Cardiac muscle cell (in vitro differentiated cells and primary cell): ENCODE results near the gene SP6. TPM values are rescaled to one million over a fixed set of nuclear protein-coding genes. Genes with fewer than 3 reads are reported as not detected.

Source experiments
- DNase-seq, 2 donors: peaks; one replicate each; pipeline versions ENCODE4 v3.0.0 to v3.0.0-alpha.2; 2010 to 2017; ENCODE audit warnings: low read depth in 1 of 2, low spot score in 1 of 2
- H3K27ac ChIP-seq: fragments of 200-600 bp; sonication (generic); 2 replicates; pipeline ENCODE4 v1.5.1; 2016
- H3K27me3 ChIP-seq: fragments of 200-600 bp; sonication (generic); 2 replicates; pipeline ENCODE4 v1.6.0; 2016; ENCODE audit warnings: control low read depth
- H3K36me3 ChIP-seq: fragments of 200-600 bp; sonication (generic); 2 replicates; pipeline ENCODE4 v1.5.1; 2016; ENCODE audit warnings: control low read depth
- H3K4me1 ChIP-seq: fragments of 200-600 bp; sonication (generic); 2 replicates; pipeline ENCODE4 v1.8.1; 2017; ENCODE audit warnings: low read depth, mild to moderate bottlenecking, mixed run types
- H3K4me3 ChIP-seq: fragments of 200-600 bp; sonication (generic); 2 replicates; pipeline ENCODE4 v1.5.1; 2016; ENCODE audit warnings: mild to moderate bottlenecking
- H3K9me3 ChIP-seq: fragments of 200-600 bp; sonication (generic); 2 replicates; pipeline ENCODE4 v1.5.1; 2017; ENCODE audit warnings: low read depth, mild to moderate bottlenecking, control low read depth
- CTCF ChIP-seq: IDR thresholded peaks from 2 replicates; pipeline ENCODE4 v1.5.1; 2012; ENCODE audit warnings: low read depth, mild to moderate bottlenecking, low read length
- polyA plus RNA-seq: library from polyadenylated mRNA; unstranded; fragments of >200 nt; fragmentation: Nextera tagmentation; extraction: Ambion mirVana; gene quantifications from 2 replicates; pipeline ENCODE4 v1.2.1, GENCODE V29; 2016
- total RNA-seq: library from RNA; depleted of rRNA; stranded (reverse); fragments of >200 nt; gene quantifications from 2 replicates; pipeline ENCODE4 v1.2.3, GENCODE V29; 2016

Gene SP6
- total and polyA plus RNA-seq, 2 experiments from 2014 or later, result 5.0 to 5.8 TPM

GRCh38 chr17:47850373-47850691, 631 bp downstream of the SP6 start:
- Histone ChIP-seq H3K4me3 (peak overlapping the region; percentile 30), H3K36me3 (no peaks in the 10 kb centered on the region), H3K27me3 (peaks cover 53% of the 10 kb centered on the region)

GRCh38 chr17:47848198-47848513, 2.8 kb downstream of the SP6 start:
- Histone ChIP-seq H3K27ac (no peak overlapping the region), H3K36me3 (no peaks in the 10 kb centered on the region), H3K4me1 (peaks cover 39% of the 10 kb centered on the region), H3K9me3 (no peaks in the 10 kb centered on the region), H3K4me3 (no peak overlapping the region), H3K27me3 (peaks cover 43% of the 10 kb centered on the region)
- no peak for TF ChIP-seq CTCF
- DNase-seq, result no peak

More at GRCh38 chr17:47850373-47850691, 631 bp downstream of the SP6 start:
- TF ChIP-seq CTCF, result no peak
- Histone ChIP-seq H3K4me1 (peaks cover 22% of the 10 kb centered on the region), H3K9me3 (no peaks in the 10 kb centered on the region), H3K27ac (no peak overlapping the region)
- no peak for DNase-seq

- H3K27ac ChIP-seq, result no peak overlapping the region
- peak in 1 of 2 donors; percentile 47 for DNase-seq
- peak; percentile 9 for TF ChIP-seq CTCF
- H3K36me3 ChIP-seq, result no peaks in the 10 kb centered on the region
- H3K27me3 ChIP-seq, result peaks cover 37% of the 10 kb centered on the region
- H3K4me1 ChIP-seq, result peaks cover 39% of the 10 kb centered on the region
- no peaks in the 10 kb centered on the region for H3K9me3 ChIP-seq
- H3K4me3 ChIP-seq, result no peak overlapping the region
These were observed 3.4 kb downstream of the SP6 start for GRCh38 chr17:47847341-47848197.

- Histone ChIP-seq H3K4me3 (no peak overlapping the region), H3K4me1 (peaks cover 35% of the 10 kb centered on the region), H3K27ac (no peak overlapping the region), H3K9me3 (no peaks in the 10 kb centered on the region), H3K36me3 (no peaks in the 10 kb centered on the region), H3K27me3 (peaks cover 30% of the 10 kb centered on the region)
- peak in 1 of 2 donors; percentile 63 for DNase-seq
- TF ChIP-seq CTCF, result no peak
These were observed 4.1 kb downstream of the SP6 start for GRCh38 chr17:47846716-47847340.

GRCh38 chr17:47845716-47846075, 5.3 kb downstream of the SP6 start:
- H3K4me3 ChIP-seq, result no peak overlapping the region
- no peak for DNase-seq
- H3K27me3 ChIP-seq, result peaks cover 23% of the 10 kb centered on the region
- H3K9me3 ChIP-seq, result no peaks in the 10 kb centered on the region
- H3K27ac ChIP-seq, result peak overlapping the region; percentile 51
- peaks cover 34% of the 10 kb centered on the region for H3K4me1 ChIP-seq
- no peaks in the 10 kb centered on the region for H3K36me3 ChIP-seq
- TF ChIP-seq CTCF, result no peak
